Chondrocyte (in vitro differentiated cells): Measurements from ENCODE around the gene AP3S2. TPM values are rescaled to one million over a fixed set of nuclear protein-coding genes. Genes with fewer than 3 reads are reported as not detected.

Experiments used
- DNase-seq: peaks from one replicate; pipeline ENCODE4 v3.0.0; 2021; ENCODE audit warnings: mixed read lengths, low spot score
- H3K27ac Mint-ChIP-seq: one replicate; pipeline ENCODE4 v1.8.0; 2021; ENCODE audit warnings: mild to moderate bottlenecking, moderate library complexity, mixed read lengths; ENCODE audit not compliant: unreplicated experiment
- H3K27me3 Mint-ChIP-seq: 2 replicates; pipeline ENCODE4 v1.8.0; 2021; ENCODE audit warnings: low read depth, mixed read lengths
- H3K36me3 Mint-ChIP-seq: 2 replicates; pipeline ENCODE4 v1.8.0; 2021; ENCODE audit warnings: low read depth, mixed read lengths
- H3K4me1 Mint-ChIP-seq: 2 replicates; pipeline ENCODE4 v1.8.0; 2021; ENCODE audit warnings: low read depth, mild to moderate bottlenecking, mixed read lengths
- H3K4me3 Mint-ChIP-seq: one replicate; pipeline ENCODE4 v1.8.0; 2021; ENCODE audit warnings: mild to moderate bottlenecking, moderate library complexity, mixed read lengths; ENCODE audit not compliant: unreplicated experiment
- H3K9me3 Mint-ChIP-seq: 2 replicates; pipeline ENCODE4 v1.8.0; 2021; ENCODE audit warnings: low read depth, mixed read lengths
- total RNA-seq: library from RNA; stranded (reverse); gene quantifications from 3 replicates; pipeline ENCODE4 v1.2.1, GENCODE V29; 2021
- TF ChIP-seq, protein P1 (sequence below): fragments of 200-600 bp; sonication (generic); IDR thresholded peaks from 2 replicates; pipeline ENCODE4 v1.5.0; 2021; ENCODE audit warnings: antibody characterized with exemption, mild to moderate bottlenecking, moderate library complexity

The AP3S2 gene
- total RNA-seq, 1 donor from 2014 or later: 24.4 TPM

- no peaks in the 10 kb centered on the region for H3K4me1 Mint-ChIP-seq
- peaks cover 23% of the 10 kb centered on the region for H3K36me3 Mint-ChIP-seq
- TF ChIP-seq, protein P1, sequence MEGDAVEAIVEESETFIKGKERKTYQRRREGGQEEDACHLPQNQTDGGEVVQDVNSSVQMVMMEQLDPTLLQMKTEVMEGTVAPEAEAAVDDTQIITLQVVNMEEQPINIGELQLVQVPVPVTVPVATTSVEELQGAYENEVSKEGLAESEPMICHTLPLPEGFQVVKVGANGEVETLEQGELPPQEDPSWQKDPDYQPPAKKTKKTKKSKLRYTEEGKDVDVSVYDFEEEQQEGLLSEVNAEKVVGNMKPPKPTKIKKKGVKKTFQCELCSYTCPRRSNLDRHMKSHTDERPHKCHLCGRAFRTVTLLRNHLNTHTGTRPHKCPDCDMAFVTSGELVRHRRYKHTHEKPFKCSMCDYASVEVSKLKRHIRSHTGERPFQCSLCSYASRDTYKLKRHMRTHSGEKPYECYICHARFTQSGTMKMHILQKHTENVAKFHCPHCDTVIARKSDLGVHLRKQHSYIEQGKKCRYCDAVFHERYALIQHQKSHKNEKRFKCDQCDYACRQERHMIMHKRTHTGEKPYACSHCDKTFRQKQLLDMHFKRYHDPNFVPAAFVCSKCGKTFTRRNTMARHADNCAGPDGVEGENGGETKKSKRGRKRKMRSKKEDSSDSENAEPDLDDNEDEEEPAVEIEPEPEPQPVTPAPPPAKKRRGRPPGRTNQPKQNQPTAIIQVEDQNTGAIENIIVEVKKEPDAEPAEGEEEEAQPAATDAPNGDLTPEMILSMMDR: no peak
Observed at GRCh38 chr15:89903015-89903857, 9.4 kb upstream of the AP3S2 start.

DNA sequence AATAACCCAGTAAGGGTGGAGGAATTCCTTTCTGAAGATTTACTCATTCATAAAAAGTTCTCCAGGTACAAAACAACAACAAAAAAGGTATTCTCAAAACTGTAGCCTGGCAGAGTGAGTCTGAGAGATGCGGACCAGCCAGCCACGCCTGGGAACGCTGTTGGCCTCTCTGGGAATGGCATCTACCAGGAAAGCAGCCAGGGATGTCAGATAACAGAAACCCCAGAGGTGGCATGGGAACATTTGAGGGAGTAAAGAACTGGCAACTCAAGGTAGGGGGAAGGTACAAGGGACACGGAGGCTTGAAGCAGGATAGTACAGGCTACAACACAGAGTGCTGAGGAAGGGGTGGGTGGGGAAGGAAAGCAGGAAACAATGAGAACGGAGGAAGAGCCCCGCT, 7.1 kb upstream of the AP3S2 start:
- no peaks in the 10 kb centered on the region for H3K9me3 Mint-ChIP-seq
- DNase-seq: no peak
- TF ChIP-seq, protein P1: no peak
- no peak overlapping the region for H3K4me3 Mint-ChIP-seq
- no peaks in the 10 kb centered on the region for H3K4me1 Mint-ChIP-seq
- H3K27ac Mint-ChIP-seq: no peak overlapping the region
- peaks cover 21% of the 10 kb centered on the region for H3K36me3 Mint-ChIP-seq
- no peaks in the 10 kb centered on the region for H3K27me3 Mint-ChIP-seq

More at GRCh38 chr15:89903015-89903857, 9.4 kb upstream of the AP3S2 start:
- H3K27me3 Mint-ChIP-seq: no peaks in the 10 kb centered on the region
- H3K27ac Mint-ChIP-seq: no peak overlapping the region
- H3K9me3 Mint-ChIP-seq: no peaks in the 10 kb centered on the region
- H3K4me3 Mint-ChIP-seq: no peak overlapping the region
- DNase-seq: no peak

DNA sequence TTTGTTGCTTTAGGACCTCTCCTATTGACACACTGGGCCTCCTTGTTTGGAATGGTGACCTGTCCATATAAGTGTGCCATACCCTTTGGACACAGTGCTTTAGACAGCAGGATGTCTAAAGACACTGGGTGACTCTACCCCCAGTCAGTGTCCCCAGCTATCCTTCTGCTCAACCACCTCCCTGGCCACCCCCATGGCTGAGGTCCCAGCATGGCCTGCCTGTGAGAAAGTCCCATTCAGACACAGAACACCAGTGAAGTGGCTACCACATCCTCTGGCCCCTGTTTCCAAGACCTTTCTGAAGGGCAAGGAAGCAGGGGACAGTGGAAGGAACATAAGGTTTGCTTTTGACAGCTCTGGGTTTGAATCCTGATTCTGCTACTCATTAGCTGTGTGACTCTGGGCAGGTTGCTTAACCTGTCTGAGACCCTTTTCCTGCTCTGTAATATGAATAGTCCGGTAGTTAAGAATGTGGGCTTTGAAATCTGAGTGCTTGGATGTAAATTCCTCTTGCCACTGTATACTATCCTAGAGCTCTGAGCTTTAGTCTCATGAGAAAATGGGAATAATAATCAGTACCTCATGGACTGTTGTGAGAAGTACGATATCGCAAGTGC, 6.3 kb upstream of the AP3S2 start:
- no peak for DNase-seq
- Mint-ChIP-seq H3K27me3 (no peaks in the 10 kb centered on the region), H3K36me3 (peaks cover 16% of the 10 kb centered on the region), H3K9me3 (no peaks in the 10 kb centered on the region), H3K4me3 (no peak overlapping the region), H3K4me1 (peaks cover 1% of the 10 kb centered on the region), H3K27ac (no peak overlapping the region)
- TF ChIP-seq, protein P1: no peak

DNA sequence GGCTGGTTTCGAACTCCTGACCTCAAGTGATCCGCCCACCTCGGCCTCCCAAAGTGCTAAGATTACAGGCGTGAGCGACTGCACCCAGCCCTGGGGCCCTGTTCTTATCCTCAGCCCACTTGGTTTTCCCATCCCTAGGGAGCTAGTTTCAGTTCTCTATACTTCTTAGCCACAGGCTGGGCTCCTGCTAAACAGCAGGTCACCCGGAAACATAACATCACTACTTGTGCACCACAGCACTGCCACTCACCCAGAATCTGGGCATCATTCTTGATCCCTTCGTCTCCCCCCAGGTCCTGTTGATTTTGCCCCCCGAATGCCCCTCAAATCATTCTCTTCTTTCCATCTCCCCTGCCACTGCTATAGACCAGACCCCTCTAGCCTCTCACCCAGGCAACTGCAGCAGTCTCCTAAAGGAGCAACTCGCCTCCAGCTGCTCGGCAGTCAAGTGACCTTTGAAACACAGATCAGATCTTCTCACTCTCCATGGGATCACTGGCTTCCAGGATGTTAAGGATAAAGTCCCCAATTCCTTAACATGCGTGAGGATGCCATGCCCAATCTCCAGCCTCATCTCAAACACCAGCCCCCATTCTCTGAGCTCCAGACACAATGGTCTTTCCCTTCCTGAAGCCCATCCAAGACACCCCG, 5.6 kb upstream of the AP3S2 start:
- H3K36me3 Mint-ChIP-seq: peaks cover 16% of the 10 kb centered on the region
- H3K27ac Mint-ChIP-seq: no peak overlapping the region

More for the DNA sequence above, 5.6 kb upstream of the AP3S2 start:
- DNase-seq: no peak
- TF ChIP-seq, protein P1: no peak
- no peak overlapping the region for H3K4me3 Mint-ChIP-seq
- H3K27me3 Mint-ChIP-seq: no peaks in the 10 kb centered on the region
- peaks cover 5% of the 10 kb centered on the region for H3K4me1 Mint-ChIP-seq
- H3K9me3 Mint-ChIP-seq: no peaks in the 10 kb centered on the region
